HUES48 (cell line): ENCODE results near the gene HMMR.
A peak's percentile ranks its signal among the peaks of the same experiment; 100 is the strongest.
"Not testable (repeated sequence)": the region's sequence is repeated elsewhere in the genome, so short reads cannot be mapped to it uniquely, and the experiment has no call there.

ENCODE experiments used
- H3K27ac ChIP-seq: one replicate; pipeline ENCODE4 v1.7.0; 2013; ENCODE audit warnings: low read depth, low read length, inconsistent platforms
- H3K27me3 ChIP-seq: 2 replicates; pipeline ENCODE4 v1.6.1; 2013; ENCODE audit warnings: mild to moderate bottlenecking, low read length; ENCODE audit not compliant: control insufficient read depth, insufficient read depth
- H3K36me3 ChIP-seq: 2 replicates; pipeline ENCODE4 v1.6.1; 2013; ENCODE audit warnings: low read length; ENCODE audit not compliant: control insufficient read depth, insufficient read depth
- H3K4me1 ChIP-seq: 2 replicates; pipeline ENCODE4 v1.6.1; 2013; ENCODE audit warnings: mild to moderate bottlenecking, low read length; ENCODE audit not compliant: control insufficient read depth, insufficient read depth
- H3K4me3 ChIP-seq: 2 replicates; pipeline ENCODE4 v1.5.1; 2013; ENCODE audit warnings: mild to moderate bottlenecking, low read depth, low read length
- H3K9ac ChIP-seq: 2 replicates; pipeline ENCODE4 v1.6.1; 2013; ENCODE audit warnings: mild to moderate bottlenecking, low read depth, low read length, moderate library complexity
- H3K9me3 ChIP-seq: 2 replicates; pipeline ENCODE4 v1.6.1; 2013; ENCODE audit warnings: low read length; ENCODE audit not compliant: control insufficient read depth, insufficient read depth

Gene HMMR, protein sequence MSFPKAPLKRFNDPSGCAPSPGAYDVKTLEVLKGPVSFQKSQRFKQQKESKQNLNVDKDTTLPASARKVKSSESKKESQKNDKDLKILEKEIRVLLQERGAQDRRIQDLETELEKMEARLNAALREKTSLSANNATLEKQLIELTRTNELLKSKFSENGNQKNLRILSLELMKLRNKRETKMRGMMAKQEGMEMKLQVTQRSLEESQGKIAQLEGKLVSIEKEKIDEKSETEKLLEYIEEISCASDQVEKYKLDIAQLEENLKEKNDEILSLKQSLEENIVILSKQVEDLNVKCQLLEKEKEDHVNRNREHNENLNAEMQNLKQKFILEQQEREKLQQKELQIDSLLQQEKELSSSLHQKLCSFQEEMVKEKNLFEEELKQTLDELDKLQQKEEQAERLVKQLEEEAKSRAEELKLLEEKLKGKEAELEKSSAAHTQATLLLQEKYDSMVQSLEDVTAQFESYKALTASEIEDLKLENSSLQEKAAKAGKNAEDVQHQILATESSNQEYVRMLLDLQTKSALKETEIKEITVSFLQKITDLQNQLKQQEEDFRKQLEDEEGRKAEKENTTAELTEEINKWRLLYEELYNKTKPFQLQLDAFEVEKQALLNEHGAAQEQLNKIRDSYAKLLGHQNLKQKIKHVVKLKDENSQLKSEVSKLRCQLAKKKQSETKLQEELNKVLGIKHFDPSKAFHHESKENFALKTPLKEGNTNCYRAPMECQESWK

DNA sequence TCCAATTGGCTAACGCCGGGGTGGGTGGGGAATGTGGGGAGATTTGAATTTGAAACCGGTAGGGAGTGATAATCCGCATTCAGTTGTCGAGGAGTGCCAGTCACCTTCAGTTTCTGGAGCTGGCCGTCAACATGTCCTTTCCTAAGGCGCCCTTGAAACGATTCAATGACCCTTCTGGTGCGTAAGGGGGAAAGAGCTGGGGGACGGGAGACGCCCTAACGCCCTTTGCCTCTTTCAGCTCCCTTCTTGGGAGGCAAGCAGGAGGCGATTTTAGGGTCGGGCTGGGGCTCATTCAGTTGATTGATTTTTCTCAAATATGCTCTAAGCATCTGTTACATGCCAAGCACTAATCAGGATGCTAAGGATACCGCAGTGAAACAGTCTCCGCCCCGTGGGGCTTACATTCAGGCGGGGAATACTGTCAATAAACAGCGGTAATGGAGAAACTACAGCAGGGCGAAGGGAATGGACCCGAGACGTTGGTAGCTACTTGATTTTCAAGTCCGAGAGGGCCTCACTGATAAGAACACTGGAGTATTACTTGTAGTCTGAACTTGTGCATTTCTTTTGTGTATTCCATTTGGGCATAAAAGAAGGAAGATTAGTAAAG lies at the start of gene HMMR:
TSS of gene HMMR (plus strand) at position 71 of the 610 bp plus-strand sequence. CDS start at position 132, 61 bp downstream.
- Histone ChIP-seq H3K4me1 (peaks cover 6% of the 10 kb centered on the region; the same call in 1 of the 2 replicates), H3K9me3 (no peaks in the 10 kb centered on the region), H3K27me3 (no peaks in the 10 kb centered on the region), H3K36me3 (peaks cover 37% of the 10 kb centered on the region), H3K9ac (peak within 1 kb of the TSS; percentile 89), H3K4me3 (peak within 1 kb of the TSS; percentile 96), H3K27ac (peak within 1 kb of the TSS; percentile 100)

GRCh38 chr5:163415673-163416072 lies 44.8 kb upstream of the HMMR start:
- not testable (repeated sequence) for H3K27ac ChIP-seq, H3K27me3 ChIP-seq, H3K9me3 ChIP-seq, H3K36me3 ChIP-seq, H3K9ac ChIP-seq
- Histone ChIP-seq H3K4me3 (peak overlapping the region; percentile 19; the same call in 1 of the 2 replicates), H3K4me1 (peaks cover 11% of the 10 kb centered on the region)

- H3K9me3 ChIP-seq, result no peaks in the 10 kb centered on the region
- no peaks in the 10 kb centered on the region for H3K36me3 ChIP-seq
- no peak overlapping the region for H3K4me3 ChIP-seq
- no peaks in the 10 kb centered on the region for H3K27me3 ChIP-seq
- no peak overlapping the region for H3K9ac ChIP-seq
- no peaks in the 10 kb centered on the region for H3K4me1 ChIP-seq
- no peak overlapping the region for H3K27ac ChIP-seq
Observed at GRCh38 chr5:163424836-163425235, 35.6 kb upstream of the HMMR start.

GRCh38 chr5:163426128-163426527 lies 34.3 kb upstream of the HMMR start:
- not testable (repeated sequence) for H3K27ac ChIP-seq, H3K27me3 ChIP-seq, H3K4me3 ChIP-seq

GRCh38 chr5:163432544-163432943 lies 27.9 kb upstream of the HMMR start:
- Histone ChIP-seq H3K27me3 (no peaks in the 10 kb centered on the region), H3K27ac (no peak overlapping the region), H3K9me3 (no peaks in the 10 kb centered on the region), H3K4me3 (no peak overlapping the region), H3K4me1 (peaks cover 9% of the 10 kb centered on the region), H3K36me3 (no peaks in the 10 kb centered on the region), H3K9ac (no peak overlapping the region)

More at GRCh38 chr5:163426128-163426527, 34.3 kb upstream of the HMMR start:
- H3K36me3 ChIP-seq, H3K9ac ChIP-seq, H3K9me3 ChIP-seq, H3K4me1 ChIP-seq: not testable (repeated sequence)

- Histone ChIP-seq H3K9ac (no peak overlapping the region), H3K4me3 (no peak overlapping the region), H3K36me3 (no peaks in the 10 kb centered on the region), H3K27me3 (no peaks in the 10 kb centered on the region), H3K27ac (peak overlapping the region; percentile 2), H3K4me1 (peaks cover 9% of the 10 kb centered on the region), H3K9me3 (no peaks in the 10 kb centered on the region)
Observed at GRCh38 chr5:163433271-163433670, 27.2 kb upstream of the HMMR start.

GRCh38 chr5:163434401-163434866 lies 26.0 kb upstream of the HMMR start:
- H3K9me3 ChIP-seq, result no peaks in the 10 kb centered on the region
- peaks cover 15% of the 10 kb centered on the region for H3K4me1 ChIP-seq
- H3K27ac ChIP-seq, result no peak overlapping the region
- peaks cover 6% of the 10 kb centered on the region for H3K36me3 ChIP-seq
- no peak overlapping the region for H3K4me3 ChIP-seq
- H3K27me3 ChIP-seq, result no peaks in the 10 kb centered on the region
- H3K9ac ChIP-seq, result no peak overlapping the region

DNA sequence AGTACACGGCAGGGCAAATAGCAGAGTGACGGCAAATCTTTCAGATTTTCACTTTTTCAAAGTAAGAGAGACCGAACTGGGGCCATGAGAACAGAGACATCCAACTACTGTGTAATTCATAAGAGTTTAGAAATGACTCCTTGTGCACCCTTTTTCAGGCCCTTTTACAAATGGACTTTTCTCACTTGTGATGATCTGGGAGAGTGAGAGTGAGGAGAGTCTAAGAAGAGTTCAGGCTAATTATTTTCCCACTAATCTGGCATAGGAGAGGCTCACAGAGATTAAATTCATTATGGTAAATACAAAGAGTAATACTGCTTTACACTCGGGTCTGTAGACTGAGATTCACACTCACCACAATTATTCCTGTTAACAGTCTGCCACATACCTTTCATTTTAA lies 23.9 kb upstream of the HMMR start:
- Histone ChIP-seq H3K4me3 (peak overlapping the region; percentile 93), H3K27ac (peak overlapping the region; percentile 82), H3K4me1 (peaks cover 20% of the 10 kb centered on the region), H3K9ac (peak overlapping the region; percentile 50), H3K36me3 (peaks cover 27% of the 10 kb centered on the region), H3K9me3 (no peaks in the 10 kb centered on the region), H3K27me3 (no peaks in the 10 kb centered on the region)

DNA sequence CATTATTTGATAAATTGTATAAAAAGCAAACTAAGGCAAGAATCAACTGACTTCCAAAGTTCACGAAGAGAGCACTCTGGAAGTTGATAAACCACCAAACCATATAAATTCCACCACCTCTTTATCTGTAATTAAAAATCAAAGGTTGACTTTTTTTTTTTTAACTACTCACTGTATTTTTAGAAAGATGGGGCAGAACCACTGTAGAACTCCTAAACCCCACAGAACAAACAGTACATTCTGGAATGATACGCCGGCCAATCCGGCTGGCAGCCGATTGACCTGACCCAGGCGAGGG lies 23.5 kb upstream of the HMMR start:
- H3K27ac ChIP-seq, result peak overlapping the region; percentile 82
- peaks cover 20% of the 10 kb centered on the region for H3K4me1 ChIP-seq
- H3K9me3 ChIP-seq, result no peaks in the 10 kb centered on the region
- peak overlapping the region; percentile 93 for H3K4me3 ChIP-seq
- peaks cover 32% of the 10 kb centered on the region for H3K36me3 ChIP-seq
- H3K9ac ChIP-seq, result peak overlapping the region; percentile 50
- no peaks in the 10 kb centered on the region for H3K27me3 ChIP-seq

DNA sequence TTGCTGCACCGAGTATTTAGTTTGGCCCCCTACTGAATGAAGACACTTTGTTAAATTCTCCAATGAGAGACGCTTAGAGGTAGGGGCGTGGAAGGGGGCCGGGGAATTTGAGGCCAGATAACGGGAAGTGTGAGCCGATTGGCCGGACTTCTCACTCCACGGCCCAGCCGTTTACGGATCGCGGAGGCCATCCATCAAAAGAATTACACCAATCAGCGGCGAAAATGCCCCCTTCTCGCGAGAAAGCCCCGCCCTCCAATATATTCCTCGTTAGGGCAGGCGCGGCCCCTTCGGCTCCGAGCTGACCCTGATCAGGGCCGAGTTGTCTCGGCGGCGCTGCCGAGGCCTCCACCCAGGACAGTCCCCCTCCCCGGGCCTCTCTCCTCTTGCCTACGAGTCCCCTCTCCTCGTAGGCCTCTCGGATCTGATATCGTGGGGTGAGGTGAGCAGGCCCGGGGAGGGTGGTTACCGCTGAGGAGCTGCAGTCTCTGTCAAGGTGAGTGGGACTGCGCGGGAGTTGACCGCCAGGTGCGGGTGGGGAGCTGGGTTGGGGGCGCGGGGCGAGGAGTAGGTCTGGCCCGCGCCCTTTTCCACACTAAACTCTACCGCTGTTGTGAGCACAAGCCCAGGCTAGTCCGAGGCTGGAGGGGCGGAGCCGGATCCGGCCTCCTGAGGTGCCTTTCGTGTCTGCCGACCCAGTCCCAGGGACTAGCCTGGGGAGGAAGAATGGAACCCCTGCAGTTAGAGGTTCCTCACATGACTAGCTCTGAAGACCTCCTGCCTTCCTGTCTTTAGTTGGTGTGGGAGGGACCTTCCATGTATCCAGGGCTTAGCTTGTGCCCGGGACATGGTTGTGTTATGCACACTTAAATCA lies 22.9 kb upstream of the HMMR start, which contains the start of gene CCNG1:
TSS of gene CCNG1 (plus strand) at position 287 of the 874 bp plus-strand sequence. CDS start 1,662 bp downstream, outside the sequence.
- Histone ChIP-seq H3K36me3 (peaks cover 37% of the 10 kb centered on the region), H3K4me3 (peak within 1 kb of the TSS; percentile 93), H3K4me1 (peaks cover 20% of the 10 kb centered on the region), H3K27ac (peak within 1 kb of the TSS; percentile 100), H3K9me3 (no peaks in the 10 kb centered on the region), H3K9ac (peak within 1 kb of the TSS; percentile 94), H3K27me3 (no peaks in the 10 kb centered on the region)
